BE2C (cell line): Measurements from ENCODE around the gene MKLN1.
"Not testable (repeated sequence)": the region's sequence is repeated elsewhere in the genome, so short reads cannot be mapped to it uniquely, and the experiment has no call there.

ENCODE experiments used
- DNase-seq: peaks from one replicate; pipeline ENCODE4 v3.0.0-alpha.2; 2020
- H3K27me3 ChIP-seq: fragments of 250-450 bp; sonication (Bioruptor Pico); 2 replicates; pipeline ENCODE4 v1.5.1; 2020; ENCODE audit warnings: mild to moderate bottlenecking
- H3K36me3 ChIP-seq: fragments of 250-450 bp; sonication (Bioruptor Pico); 2 replicates; pipeline ENCODE4 v1.5.1; 2020; ENCODE audit warnings: mild to moderate bottlenecking
- H3K4me1 ChIP-seq: fragments of 250-450 bp; sonication (Bioruptor Pico); 2 replicates; pipeline ENCODE4 v1.5.1; 2020
- H3K4me3 ChIP-seq: 2 replicates; pipeline ENCODE4 v1.5.1; 2011; ENCODE audit warnings: low read depth, low read length
- H3K9me3 ChIP-seq: fragments of 250-450 bp; sonication (Bioruptor Pico); 2 replicates; pipeline ENCODE4 v1.5.1; 2020
- TF ChIP-seq, protein P1 (sequence below): IDR thresholded peaks from 2 replicates; pipeline ENCODE4 v1.5.1; 2012; ENCODE audit warnings: mild to moderate bottlenecking, low read depth, low read length

MKLN1 gene

GRCh38 chr7:131455001-131455400, 127.3 kb downstream of the MKLN1 start:
- no peak overlapping the region for H3K4me3 ChIP-seq
- DNase-seq = no peak
- H3K4me1 ChIP-seq = peaks cover 3% of the 10 kb centered on the region; the same call in 1 of the 2 replicates
- no peaks in the 10 kb centered on the region; the same call in 1 of the 2 replicates for H3K9me3 ChIP-seq
- peaks cover 5% of the 10 kb centered on the region; the same call in 1 of the 2 replicates for H3K36me3 ChIP-seq
- no peaks in the 10 kb centered on the region for H3K27me3 ChIP-seq
- TF ChIP-seq, protein P1, sequence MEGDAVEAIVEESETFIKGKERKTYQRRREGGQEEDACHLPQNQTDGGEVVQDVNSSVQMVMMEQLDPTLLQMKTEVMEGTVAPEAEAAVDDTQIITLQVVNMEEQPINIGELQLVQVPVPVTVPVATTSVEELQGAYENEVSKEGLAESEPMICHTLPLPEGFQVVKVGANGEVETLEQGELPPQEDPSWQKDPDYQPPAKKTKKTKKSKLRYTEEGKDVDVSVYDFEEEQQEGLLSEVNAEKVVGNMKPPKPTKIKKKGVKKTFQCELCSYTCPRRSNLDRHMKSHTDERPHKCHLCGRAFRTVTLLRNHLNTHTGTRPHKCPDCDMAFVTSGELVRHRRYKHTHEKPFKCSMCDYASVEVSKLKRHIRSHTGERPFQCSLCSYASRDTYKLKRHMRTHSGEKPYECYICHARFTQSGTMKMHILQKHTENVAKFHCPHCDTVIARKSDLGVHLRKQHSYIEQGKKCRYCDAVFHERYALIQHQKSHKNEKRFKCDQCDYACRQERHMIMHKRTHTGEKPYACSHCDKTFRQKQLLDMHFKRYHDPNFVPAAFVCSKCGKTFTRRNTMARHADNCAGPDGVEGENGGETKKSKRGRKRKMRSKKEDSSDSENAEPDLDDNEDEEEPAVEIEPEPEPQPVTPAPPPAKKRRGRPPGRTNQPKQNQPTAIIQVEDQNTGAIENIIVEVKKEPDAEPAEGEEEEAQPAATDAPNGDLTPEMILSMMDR = no peak

DNA sequence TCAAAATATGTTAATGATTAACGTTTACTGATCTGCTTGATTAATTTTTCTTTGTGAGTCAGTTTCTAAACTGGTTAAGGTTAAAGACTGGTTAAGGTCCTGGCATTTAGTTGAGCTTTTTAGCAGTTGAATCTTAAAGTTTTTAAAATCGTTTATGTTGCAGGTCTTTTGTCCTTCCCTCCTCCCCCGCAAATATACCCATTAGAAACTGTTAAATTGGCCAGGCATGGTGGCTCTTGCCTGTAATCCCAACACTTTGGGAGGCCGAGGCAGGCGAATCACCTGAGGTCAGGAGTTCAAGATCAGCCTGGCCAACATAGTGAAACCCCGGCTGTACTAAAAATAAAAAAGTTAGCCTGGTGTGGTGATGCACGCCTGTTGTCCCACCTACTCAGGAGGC, 127.9 kb downstream of the MKLN1 start:
- H3K27me3 ChIP-seq = no peaks in the 10 kb centered on the region
- H3K4me3 ChIP-seq = no peak overlapping the region
- DNase-seq = no peak
- H3K4me1 ChIP-seq = peaks cover 3% of the 10 kb centered on the region; the same call in 1 of the 2 replicates
- H3K36me3 ChIP-seq = peaks cover 5% of the 10 kb centered on the region
- TF ChIP-seq, protein P1 = no peak
- H3K9me3 ChIP-seq = no peaks in the 10 kb centered on the region; the same call in 1 of the 2 replicates

GRCh38 chr7:131456338-131456737, 128.7 kb downstream of the MKLN1 start:
- no peaks in the 10 kb centered on the region for H3K27me3 ChIP-seq
- peaks cover 5% of the 10 kb centered on the region for H3K36me3 ChIP-seq
- H3K9me3 ChIP-seq = no peaks in the 10 kb centered on the region; the same call in 1 of the 2 replicates
- no peak overlapping the region for H3K4me3 ChIP-seq
- TF ChIP-seq, protein P1 = no peak
- H3K4me1 ChIP-seq = peaks cover 3% of the 10 kb centered on the region; the same call in 1 of the 2 replicates
- no peak for DNase-seq

GRCh38 chr7:131459256-131459655, 131.6 kb downstream of the MKLN1 start:
- H3K9me3 ChIP-seq = no peaks in the 10 kb centered on the region
- TF ChIP-seq, protein P1 = no peak
- no peak overlapping the region for H3K4me3 ChIP-seq
- peaks cover 3% of the 10 kb centered on the region; the same call in 1 of the 2 replicates for H3K4me1 ChIP-seq
- DNase-seq = no peak
- peaks cover 21% of the 10 kb centered on the region for H3K36me3 ChIP-seq
- no peaks in the 10 kb centered on the region for H3K27me3 ChIP-seq

- peaks cover 32% of the 10 kb centered on the region for H3K36me3 ChIP-seq
Observed at GRCh38 chr7:131462059-131462458, 134.4 kb downstream of the MKLN1 start.

DNA sequence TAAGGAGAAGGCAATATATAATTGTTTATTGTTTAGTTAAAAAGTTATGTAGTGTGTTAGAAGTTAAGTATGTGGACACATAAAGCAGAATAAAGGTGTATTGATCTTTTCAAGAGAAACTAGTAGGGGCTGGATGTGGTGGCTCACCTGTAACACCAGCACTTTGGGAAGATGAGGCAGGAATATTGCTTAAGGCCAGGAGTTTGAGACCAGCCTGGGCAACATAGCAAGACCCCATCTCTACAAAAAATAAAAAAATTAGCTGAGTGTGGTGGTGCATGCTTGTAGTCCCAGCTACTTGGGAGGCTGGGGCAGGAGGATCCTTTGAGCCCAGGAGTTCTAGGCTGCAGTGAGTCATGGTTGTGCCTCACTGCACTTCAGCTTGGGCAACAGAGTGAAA, 135.0 kb downstream of the MKLN1 start:
- DNase-seq, H3K4me1 ChIP-seq, H3K9me3 ChIP-seq, H3K4me3 ChIP-seq, H3K27me3 ChIP-seq: not testable (repeated sequence)
- H3K36me3 ChIP-seq = peaks cover 39% of the 10 kb centered on the region

More at GRCh38 chr7:131462059-131462458, 134.4 kb downstream of the MKLN1 start:
- DNase-seq = no peak
- TF ChIP-seq, protein P1 = no peak
- no peaks in the 10 kb centered on the region for H3K9me3 ChIP-seq
- no peak overlapping the region for H3K4me3 ChIP-seq
- no peaks in the 10 kb centered on the region for H3K27me3 ChIP-seq
- H3K4me1 ChIP-seq = no peaks in the 10 kb centered on the region; the same call in 1 of the 2 replicates
